ENCODE results near the gene CES2. TPM values are rescaled to one million over a fixed set of nuclear protein-coding genes. Genes with fewer than 3 reads are reported as not detected.

CES2 gene
- total RNA-seq, 2 experiments from 2014 or later: 32.9 to 33.5 TPM

DNA sequence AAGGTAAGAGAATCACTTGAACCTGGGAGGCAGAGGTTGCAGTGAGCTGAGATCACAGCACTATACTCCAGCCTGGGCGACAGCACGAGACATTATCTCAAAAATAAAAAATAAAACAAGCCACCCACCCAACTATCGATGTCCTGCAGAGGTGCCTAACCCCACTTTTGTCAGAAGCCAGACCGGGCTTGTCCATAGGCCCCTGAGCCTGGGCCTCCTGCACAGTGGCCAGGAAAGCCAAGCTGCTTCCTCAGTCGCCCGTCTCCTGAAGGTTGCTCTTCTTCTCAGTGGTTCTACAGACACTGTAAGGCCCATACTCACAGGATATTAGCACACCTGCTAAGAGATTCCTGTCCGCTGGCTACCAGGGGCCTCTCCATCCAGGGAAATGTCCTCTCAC lies 11.2 kb downstream of the CES2 start:
- ChIA-PET POLR2A (interaction anchor here (1.1 to 1.3 kb wide), 3 partner anchors 12 to 209 kb away, joined by 3 to 5 read pairs (median 3); partner anchors contain the start of gene CIAO2B), CTCF (interaction anchor here (1.4 to 2.1 kb wide), 2 partner anchors 65 to 314 kb away, joined by 4 to 8 read pairs; partner anchors contain the start of gene PDP2)
- Mint-ChIP-seq H3K4me3 (no peak overlapping the region), H3K27ac (no peak overlapping the region), H3K36me3 (ENCODE audit: low read depth) (peaks cover 23% of the 10 kb centered on the region), H3K4me1 (peaks cover 34% of the 10 kb centered on the region), H3K9me3 (peaks cover 5% of the 10 kb centered on the region), H3K27me3 (peaks cover 21% of the 10 kb centered on the region)
- no peak for DNase-seq

DNA sequence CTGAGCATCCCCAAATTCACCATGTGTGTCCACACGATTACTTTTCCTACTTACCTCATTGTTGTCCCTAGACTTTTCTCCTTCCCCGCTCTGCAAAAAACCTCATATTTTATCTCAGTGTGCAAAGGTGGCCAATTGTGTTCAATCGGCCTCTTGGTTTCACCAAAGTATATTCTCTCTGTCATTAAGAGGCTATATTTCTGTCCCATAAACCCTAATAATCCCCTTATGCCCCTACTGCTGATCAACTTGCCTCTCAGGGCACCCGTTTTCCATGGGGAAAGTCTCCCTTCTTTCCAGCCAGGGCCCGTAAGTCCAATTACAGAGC lies 11.6 kb downstream of the CES2 start:
- peaks cover 36% of the 10 kb centered on the region for H3K4me1 Mint-ChIP-seq
- peak overlapping the region; percentile 83 for H3K4me3 Mint-ChIP-seq
- CTCF ChIA-PET: interaction anchor here (0.6 to 2.1 kb wide), 17 partner anchors 9 to 534 kb away, joined by 3 to 8 read pairs (median 3); partner anchors contain the start of genes ATP6V0D1, B3GNT9, FBXL8 and PDP2

DNA sequence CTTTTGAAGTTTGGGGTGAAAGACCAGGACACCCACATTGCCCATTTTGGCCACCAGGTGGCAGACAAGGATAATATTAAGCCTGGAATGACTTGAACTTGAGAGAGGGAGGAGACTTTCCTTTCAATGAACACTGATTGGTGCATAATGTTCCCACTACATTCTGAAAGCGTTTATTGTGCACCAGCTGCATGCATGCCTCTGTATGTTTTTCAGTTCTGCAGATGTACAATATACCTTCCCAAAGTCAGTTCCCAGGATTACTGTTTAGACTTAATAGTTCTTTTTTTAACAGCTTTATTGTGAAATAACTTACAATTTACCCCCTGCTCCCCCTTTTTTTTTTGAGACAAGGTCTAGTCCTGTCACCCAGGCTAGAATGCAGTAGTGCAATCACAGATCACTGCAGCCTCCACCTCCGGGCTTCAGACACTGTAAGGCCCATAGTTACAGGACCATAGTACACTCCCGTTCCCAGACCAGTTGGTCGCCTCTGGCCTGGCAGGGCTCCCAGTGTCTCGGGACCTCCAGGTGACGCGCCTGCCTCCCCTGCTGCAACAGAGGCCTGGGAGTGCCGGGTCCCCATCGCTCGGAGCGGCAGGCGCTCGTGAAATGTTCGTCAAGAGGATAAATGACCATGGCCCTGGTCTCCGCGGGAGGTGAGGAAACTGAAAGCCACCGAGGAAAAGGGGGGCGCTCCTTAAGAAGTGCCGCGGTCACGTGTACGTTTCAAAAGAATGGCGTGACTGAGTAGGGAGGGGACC lies 12.2 kb downstream of the CES2 start:
- POLR2A ChIA-PET: interaction anchor here (1.2 to 1.3 kb wide), 2 partner anchors 14 to 55 kb away, joined by 3 to 5 read pairs; no protein-coding TSS in a partner anchor
- Mint-ChIP-seq H3K27me3 (peaks cover 24% of the 10 kb centered on the region), H3K4me1 (peaks cover 36% of the 10 kb centered on the region), H3K4me3 (peak overlapping the region; percentile 83), H3K27ac (no peak overlapping the region), H3K9me3 (peaks cover 9% of the 10 kb centered on the region), H3K36me3 (ENCODE audit: low read depth) (peaks cover 15% of the 10 kb centered on the region)
- CTCF ChIA-PET: interaction anchor here (0.5 to 2.1 kb wide), 18 partner anchors 10 to 534 kb away, joined by 3 to 8 read pairs (median 3); partner anchors contain the start of genes ATP6V0D1, B3GNT9, FBXL8 and PDP2
- DNase-seq: peak; percentile 88

More for the DNA sequence above, 11.6 kb downstream of the CES2 start:
- Mint-ChIP-seq H3K27me3 (peaks cover 24% of the 10 kb centered on the region), H3K27ac (no peak overlapping the region), H3K36me3 (ENCODE audit: low read depth) (peaks cover 21% of the 10 kb centered on the region), H3K9me3 (peaks cover 9% of the 10 kb centered on the region)
- POLR2A ChIA-PET: interaction anchor here (1.1 to 1.3 kb wide), 4 partner anchors 12 to 208 kb away, joined by 3 to 5 read pairs (median 3); partner anchors contain the start of gene CIAO2B
- no peak for DNase-seq

DNA sequence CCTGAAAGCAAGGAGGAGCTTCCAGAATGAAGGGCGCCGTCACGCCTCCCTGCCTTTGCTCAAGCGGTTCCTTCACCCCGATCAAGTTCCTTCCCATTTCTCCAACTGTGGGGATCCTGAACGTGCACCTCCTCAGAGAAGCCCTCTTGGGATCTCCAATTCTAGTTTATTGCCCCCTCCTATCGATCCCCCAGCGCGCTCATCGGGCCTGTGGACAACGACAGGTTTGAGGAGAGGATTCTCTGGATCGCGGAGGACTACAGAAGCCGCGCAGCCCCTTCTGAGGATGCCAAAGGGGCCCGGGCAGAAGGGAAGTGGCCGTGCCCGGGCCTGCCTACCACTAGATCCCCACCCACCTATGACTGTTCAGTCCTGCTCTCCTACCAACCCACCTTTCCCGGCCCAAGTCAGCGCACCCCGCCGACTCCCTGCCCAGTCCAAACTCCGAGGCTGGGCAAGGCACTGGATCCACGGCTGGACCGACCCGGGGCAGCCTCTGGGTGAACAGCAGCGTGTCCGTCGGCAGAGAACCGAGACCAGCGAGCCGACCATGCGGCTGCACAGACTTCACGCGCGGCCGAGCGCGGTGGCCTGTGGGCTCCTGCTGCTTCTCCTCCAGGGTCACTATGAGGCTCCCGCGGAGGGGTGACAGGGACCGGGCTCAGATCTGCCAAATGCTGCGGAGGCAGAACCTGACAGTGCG lies 13.0 kb downstream of the CES2 start:
- peak overlapping the region; percentile 83 for H3K4me3 Mint-ChIP-seq
- no peak for DNase-seq
- H3K9me3 Mint-ChIP-seq: peaks cover 9% of the 10 kb centered on the region
- H3K27me3 Mint-ChIP-seq: peaks cover 24% of the 10 kb centered on the region
- H3K27ac Mint-ChIP-seq: no peak overlapping the region
- POLR2A ChIA-PET: interaction anchor here (1.2 kb wide), 1 partner anchor 15 kb away, joined by 3 read pairs; no protein-coding TSS in a partner anchor
- peaks cover 36% of the 10 kb centered on the region for H3K4me1 Mint-ChIP-seq
- CTCF ChIA-PET: interaction anchor here (1.1 to 2.1 kb wide), 7 partner anchors 67 to 533 kb away, joined by 3 to 8 read pairs (median 3); partner anchors contain the start of genes ATP6V0D1, B3GNT9, FBXL8 and PDP2
- peaks cover 9% of the 10 kb centered on the region for H3K36me3 Mint-ChIP-seq (ENCODE audit: low read depth)

DNA sequence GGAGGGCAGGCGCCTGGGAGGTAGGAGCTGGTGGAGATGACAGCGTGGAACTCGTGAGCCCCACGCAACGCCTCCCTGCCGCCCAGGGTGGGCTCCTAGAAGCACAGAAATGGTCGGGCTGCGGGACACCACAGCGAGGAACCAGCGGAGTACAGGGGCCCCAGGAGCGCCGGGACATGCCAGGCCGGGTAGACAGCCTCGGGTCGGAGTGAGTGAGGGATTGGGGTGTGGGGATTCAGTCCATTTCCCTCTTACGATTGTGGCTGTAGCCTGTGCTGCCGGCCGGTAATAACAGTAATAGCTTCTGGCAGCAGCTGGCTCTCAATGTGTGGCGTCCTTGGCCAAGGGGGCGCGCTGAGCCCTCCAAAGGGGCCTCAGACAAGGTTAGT lies 13.5 kb downstream of the CES2 start:
- peaks cover 37% of the 10 kb centered on the region for H3K4me1 Mint-ChIP-seq
- H3K9me3 Mint-ChIP-seq: peaks cover 9% of the 10 kb centered on the region
- POLR2A ChIA-PET: no interaction called here
- CTCF ChIA-PET: interaction anchor here (1.8 kb wide), 1 partner anchor 69 kb away, joined by 6 read pairs; no protein-coding TSS in a partner anchor
- H3K4me3 Mint-ChIP-seq: peak overlapping the region; percentile 83
- H3K27me3 Mint-ChIP-seq: peaks cover 25% of the 10 kb centered on the region
- H3K36me3 Mint-ChIP-seq (ENCODE audit: low read depth): peaks cover 7% of the 10 kb centered on the region
- H3K27ac Mint-ChIP-seq: no peak overlapping the region
- no peak for DNase-seq

DNA sequence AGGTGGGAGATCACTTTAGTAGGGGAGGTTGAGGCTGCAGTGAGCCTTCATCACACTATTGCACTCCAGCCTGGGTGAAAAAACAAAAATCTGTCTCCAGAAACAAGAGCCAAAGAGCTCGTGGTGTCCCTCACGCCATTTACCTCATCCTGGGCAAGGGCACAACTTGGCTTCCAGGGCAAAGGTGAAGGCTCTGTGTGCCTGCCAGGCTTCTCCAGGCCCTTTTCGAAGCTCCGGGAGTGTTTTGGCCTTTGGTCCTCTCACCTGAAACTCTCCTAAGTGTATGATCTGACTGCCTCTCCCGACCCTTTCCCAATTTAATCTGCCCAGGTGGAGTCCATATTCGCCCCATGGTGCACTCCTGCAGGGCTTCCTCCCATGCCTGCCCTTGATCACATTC lies 14.2 kb downstream of the CES2 start:
- POLR2A ChIA-PET: interaction anchor here (1.4 kb wide), 1 partner anchor 211 kb away, joined by 4 read pairs; no protein-coding TSS in a partner anchor
- DNase-seq: no peak
- Mint-ChIP-seq H3K36me3 (ENCODE audit: low read depth) (peaks cover 7% of the 10 kb centered on the region), H3K4me1 (peaks cover 42% of the 10 kb centered on the region), H3K4me3 (peak overlapping the region; percentile 27), H3K9me3 (peaks cover 9% of the 10 kb centered on the region), H3K27me3 (peaks cover 27% of the 10 kb centered on the region), H3K27ac (no peak overlapping the region)
- CTCF ChIA-PET: interaction anchor here (0.9 to 1.7 kb wide), 3 partner anchors 69 to 236 kb away, joined by 3 to 7 read pairs (median 4); no protein-coding TSS in a partner anchor

DNA sequence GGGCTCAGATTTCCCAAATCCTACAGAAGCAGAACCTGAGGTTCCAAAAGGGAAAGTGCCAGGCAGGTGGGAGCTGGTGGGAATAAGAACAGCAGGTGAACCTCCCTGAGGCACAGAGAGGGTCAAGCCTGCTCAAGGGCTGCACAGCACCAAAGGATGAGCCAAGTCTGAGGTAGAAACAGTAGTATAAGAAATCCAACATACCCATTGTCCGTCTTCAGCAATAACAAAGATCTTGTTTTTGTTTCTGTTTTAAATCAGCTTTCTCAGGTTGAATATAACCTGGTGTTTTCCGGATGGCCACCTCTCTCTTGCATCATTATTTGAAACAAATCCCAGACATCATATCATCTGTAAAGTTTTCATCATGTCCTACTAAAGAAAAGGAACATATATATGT lies 15.1 kb downstream of the CES2 start:
- H3K4me3 Mint-ChIP-seq: no peak overlapping the region
- ChIA-PET POLR2A (interaction anchor here (1.4 kb wide), 1 partner anchor 210 kb away, joined by 4 read pairs; no protein-coding TSS in a partner anchor), CTCF (interaction anchor here (0.6 to 1.7 kb wide), 7 partner anchors 11 to 327 kb away, joined by 3 to 7 read pairs (median 4); partner anchors contain the start of gene CES3)
- H3K27me3 Mint-ChIP-seq: peaks cover 27% of the 10 kb centered on the region
- no peak overlapping the region for H3K27ac Mint-ChIP-seq
- DNase-seq: no peak
- H3K4me1 Mint-ChIP-seq: peaks cover 42% of the 10 kb centered on the region
- H3K9me3 Mint-ChIP-seq: peaks cover 9% of the 10 kb centered on the region
- peaks cover 7% of the 10 kb centered on the region for H3K36me3 Mint-ChIP-seq (ENCODE audit: low read depth)

DNA sequence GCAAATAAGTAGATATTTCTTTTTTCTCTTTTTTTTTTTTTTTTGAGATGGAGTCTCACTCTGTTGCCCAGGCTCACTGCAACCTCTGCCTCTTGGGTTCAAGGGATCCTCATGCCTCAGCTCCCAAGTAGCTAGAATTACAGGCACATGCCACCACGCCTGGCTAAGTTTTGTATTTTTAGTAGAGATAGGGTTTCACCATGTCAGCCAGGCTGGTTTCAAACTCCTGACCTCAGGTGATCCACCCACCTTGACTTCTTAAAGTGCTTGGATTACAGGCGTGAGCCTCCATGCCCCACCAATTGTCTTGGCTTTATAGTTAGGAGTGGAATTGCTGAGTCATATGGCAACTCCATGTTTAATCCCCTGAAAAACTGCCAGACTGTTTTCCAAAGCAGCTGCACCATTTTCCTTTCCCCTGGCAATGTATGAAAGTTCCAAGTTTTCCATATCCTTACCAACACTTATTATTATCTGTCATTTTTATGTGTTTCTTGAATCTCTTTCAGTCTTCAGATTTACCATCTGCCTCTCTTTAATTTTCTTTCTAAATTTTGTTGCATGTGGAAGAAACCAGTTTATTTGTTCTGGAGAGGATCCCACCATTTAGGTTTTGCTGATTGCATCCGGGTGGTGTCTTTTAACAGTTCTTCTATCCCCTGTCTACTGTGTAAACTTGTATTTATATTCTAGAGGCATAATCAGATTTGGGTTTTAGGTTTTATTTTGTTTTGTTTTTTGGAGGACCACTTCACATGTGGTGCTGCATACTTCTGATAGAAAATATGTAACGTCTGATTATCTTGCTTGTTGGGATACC lies 15.9 kb downstream of the CES2 start:
- H3K27ac Mint-ChIP-seq: no peak overlapping the region
- POLR2A ChIA-PET: interaction anchor here (1.4 kb wide), 1 partner anchor 193 kb away, joined by 3 read pairs; no protein-coding TSS in a partner anchor
- H3K36me3 Mint-ChIP-seq (ENCODE audit: low read depth): peaks cover 7% of the 10 kb centered on the region
- CTCF ChIA-PET: interaction anchor here (0.7 to 1.7 kb wide), 3 partner anchors 10 to 234 kb away, joined by 3 to 7 read pairs (median 5); partner anchors contain the start of gene CES3
- H3K9me3 Mint-ChIP-seq: peaks cover 9% of the 10 kb centered on the region
- H3K4me3 Mint-ChIP-seq: no peak overlapping the region
- peaks cover 27% of the 10 kb centered on the region for H3K27me3 Mint-ChIP-seq
- no peak for DNase-seq
- peaks cover 42% of the 10 kb centered on the region for H3K4me1 Mint-ChIP-seq

DNA sequence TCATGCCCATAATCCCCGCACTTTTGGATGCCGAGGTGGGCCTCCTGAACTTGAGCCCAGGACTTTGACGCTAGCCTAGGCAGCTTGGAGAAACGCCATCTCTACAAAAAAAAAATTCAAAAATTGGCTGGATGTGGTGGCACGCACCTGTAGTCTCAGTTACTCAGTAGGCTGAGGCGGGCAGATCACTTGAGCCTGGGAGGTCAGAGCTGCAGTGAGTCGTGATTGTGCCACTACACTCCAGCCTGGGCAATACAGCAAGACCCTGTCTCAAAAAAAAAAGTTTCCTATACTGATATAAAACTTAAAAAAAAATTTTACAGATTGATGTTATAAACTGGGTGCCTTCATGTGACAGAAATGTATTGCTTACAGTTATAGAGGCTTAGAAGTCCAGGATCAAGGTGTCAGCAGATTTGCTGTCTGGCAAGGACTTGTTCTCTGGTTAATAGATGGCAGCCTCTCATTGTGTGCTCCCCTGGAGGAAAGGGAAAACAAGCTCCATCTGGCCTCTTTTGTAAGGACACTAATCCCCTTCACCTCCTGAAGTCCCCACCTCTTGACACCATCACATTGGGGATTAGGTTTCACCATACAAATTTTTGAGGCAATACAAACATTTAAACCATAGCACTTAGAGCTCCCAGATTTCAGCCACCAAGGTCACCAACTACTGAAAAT lies 17.3 kb downstream of the CES2 start:
- Mint-ChIP-seq H3K4me1 (peaks cover 39% of the 10 kb centered on the region), H3K9me3 (peaks cover 9% of the 10 kb centered on the region), H3K4me3 (no peak overlapping the region), H3K27me3 (peaks cover 27% of the 10 kb centered on the region), H3K36me3 (ENCODE audit: low read depth) (peaks cover 7% of the 10 kb centered on the region), H3K27ac (no peak overlapping the region)
- CTCF ChIA-PET: interaction anchor here (0.6 to 2.6 kb wide), 9 partner anchors 8 to 232 kb away, joined by 3 to 20 read pairs (median 3); partner anchors contain the start of genes CES3 and MATCAP1
- POLR2A ChIA-PET: interaction anchor here (1.4 kb wide), 1 partner anchor 192 kb away, joined by 3 read pairs; no protein-coding TSS in a partner anchor
- no peak for DNase-seq

DNA sequence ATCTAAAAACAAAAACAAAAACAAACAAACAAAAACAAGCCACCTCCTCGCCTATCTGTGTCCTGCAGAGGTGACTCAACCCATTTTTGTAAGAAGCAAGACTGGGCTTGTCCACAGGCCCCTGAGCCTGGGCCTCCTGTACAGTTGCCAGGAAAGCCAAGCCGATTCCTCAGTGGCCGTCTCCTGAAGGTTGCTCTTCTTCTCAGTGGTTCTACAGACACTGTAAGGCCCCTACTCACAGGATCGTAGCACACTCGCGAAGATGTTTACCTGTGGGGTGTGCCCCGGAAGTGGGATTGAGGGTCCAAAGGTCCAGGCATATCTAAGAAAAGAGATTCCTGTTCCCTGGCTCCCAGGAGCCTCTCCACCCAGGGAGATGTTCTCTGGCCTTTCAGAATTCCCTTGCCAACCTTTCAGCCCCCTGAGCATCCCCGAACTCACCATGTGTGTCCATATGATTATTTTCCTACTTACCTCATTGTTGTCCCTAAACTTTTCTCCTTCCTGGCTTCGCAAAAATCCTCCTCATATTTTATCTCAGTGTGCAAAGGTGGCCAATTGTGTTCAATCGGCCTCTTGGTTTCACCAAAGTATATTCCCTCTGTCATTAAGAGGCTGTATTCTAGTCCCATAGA lies 18.3 kb downstream of the CES2 start:
- CTCF ChIA-PET: interaction anchor here (0.6 to 2.6 kb wide), 20 partner anchors 10 to 273 kb away, joined by 3 to 20 read pairs (median 4); partner anchors contain the start of genes E2F4, MATCAP1 and TMEM208
- Mint-ChIP-seq H3K9me3 (peaks cover 9% of the 10 kb centered on the region), H3K4me1 (peaks cover 40% of the 10 kb centered on the region), H3K4me3 (no peak overlapping the region), H3K27ac (no peak overlapping the region), H3K27me3 (peaks cover 21% of the 10 kb centered on the region), H3K36me3 (ENCODE audit: low read depth) (peaks cover 7% of the 10 kb centered on the region)
- POLR2A ChIA-PET: interaction anchor here (0.6 kb wide), 1 partner anchor 65 kb away, joined by 3 read pairs; no protein-coding TSS in a partner anchor
- DNase-seq: no peak
